Fibroblast of skin of abdomen (primary cell): ENCODE results near the gene PSMB8.
"Not testable (repeated sequence)": the region's sequence is repeated elsewhere in the genome, so short reads cannot be mapped to it uniquely, and the experiment has no call there.

Experiments used
- DNase-seq: peaks from one replicate; pipeline ENCODE4 v3.0.0-alpha.2; 2013

PSMB8 gene

DNA sequence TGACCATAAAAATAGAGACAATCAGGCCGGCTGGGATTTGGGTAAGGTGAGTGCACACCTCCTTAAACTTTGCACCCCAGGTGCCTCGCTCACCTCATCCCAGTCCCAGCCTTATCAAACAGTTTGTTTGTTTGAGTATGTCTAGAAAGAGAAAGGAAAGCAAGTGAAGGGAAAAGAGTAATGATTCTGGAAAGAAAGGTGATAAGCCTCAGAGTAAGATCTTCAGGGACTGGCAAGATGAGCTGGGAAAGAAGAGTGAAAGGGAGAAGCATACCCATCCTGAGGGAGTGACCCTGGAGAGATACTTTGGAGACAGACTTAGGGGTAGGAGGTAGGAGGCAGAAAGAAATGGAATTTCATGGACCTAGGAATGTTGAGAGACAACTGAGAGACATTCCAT, 7.0 kb downstream of the PSMB8 start:
- DNase-seq: no peak

DNA sequence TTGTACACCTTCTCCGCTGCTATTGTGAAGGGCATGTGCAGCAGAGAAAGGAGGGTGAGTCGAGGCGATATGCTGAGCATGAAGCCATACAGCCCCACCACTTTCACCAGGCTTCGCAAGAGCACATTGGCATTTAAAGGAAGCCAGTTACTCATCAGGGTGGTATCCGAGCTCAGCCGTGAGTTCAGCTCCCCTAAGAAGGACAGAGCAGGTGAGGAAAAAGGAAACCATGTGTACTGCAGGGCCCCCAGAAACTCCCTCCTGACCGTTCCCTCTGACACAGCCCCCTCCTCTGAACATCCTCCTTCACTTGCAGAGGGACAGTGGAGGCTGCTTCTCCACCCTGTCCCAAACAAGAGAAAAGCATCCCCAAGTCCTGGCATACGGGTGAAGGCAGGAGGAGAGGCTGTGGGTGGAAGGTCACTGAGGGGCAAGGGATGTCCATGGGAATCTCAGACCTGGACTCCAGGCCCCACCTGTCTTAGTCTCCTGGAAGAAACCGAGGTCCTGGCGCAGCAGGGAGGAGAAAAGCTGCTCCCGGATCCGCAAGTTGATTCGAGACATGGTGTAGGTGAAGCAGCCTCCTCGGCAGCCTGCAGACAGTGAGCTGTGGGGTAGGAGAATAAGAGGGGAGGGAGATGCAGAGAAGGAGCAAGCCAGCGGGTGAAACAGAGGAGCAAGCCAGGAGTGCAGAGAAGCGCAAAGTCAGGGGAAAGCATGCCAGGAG, 8.5 kb downstream of the PSMB8 start:
- no peak for DNase-seq

DNA sequence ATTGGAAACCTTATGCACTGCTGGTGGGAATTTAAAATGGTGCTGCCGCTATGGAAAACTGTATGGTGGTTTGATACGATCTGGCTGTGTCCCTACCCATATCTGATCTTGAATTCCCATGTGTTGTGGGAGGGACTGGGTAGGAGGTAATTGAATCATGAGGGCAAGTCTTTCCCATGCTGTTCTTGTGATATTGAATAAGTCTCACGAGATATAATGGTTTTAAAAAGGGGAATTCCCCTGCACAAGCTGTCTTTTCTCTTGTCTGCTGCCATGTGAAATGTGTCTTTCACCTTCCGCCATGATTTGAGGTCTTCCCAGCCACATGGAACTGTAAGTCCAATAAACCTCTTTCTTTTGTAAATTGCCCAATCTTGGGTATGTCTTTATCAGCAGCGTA, 10.2 kb downstream of the PSMB8 start:
- DNase-seq: no peak

DNA sequence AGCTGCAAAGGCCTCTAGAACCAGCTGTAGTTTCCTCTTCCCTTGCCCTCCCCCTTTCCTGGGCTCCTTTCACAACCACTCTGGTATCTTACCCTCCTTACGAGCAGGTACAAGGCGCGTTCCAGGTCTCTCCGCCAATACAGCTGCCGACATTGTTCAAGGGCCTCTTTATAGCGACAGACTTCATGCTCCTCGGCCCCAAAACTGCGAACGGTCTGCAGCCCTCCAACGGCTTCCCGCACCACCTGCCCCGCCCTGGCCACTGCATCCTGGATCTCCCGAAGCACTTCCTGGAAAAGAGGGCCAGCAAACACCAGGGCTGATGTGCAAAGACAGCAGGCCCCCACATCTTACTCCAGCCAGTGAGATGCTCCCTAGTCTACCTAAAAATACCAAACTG, 11.3 kb downstream of the PSMB8 start:
- DNase-seq: no peak

DNA sequence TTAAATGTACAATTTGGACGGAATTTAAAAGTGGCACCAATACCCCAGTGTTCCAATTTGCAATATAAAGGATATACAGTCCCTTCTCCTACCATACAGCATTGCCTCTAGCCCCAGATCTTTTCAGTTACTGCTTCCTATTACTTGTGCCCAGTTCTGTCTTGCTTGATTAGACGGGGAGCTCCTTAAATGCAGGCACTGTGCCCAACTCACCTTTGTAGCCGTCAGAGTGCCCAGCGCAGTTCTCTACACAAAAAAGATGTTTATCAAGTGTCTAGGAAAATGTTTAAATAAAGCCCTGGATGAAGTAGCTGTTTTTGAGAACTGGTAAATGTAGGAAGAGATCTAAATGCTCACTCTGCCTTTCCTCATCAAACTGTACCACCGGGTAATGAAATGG, 12.9 kb downstream of the PSMB8 start:
- no peak for DNase-seq

DNA sequence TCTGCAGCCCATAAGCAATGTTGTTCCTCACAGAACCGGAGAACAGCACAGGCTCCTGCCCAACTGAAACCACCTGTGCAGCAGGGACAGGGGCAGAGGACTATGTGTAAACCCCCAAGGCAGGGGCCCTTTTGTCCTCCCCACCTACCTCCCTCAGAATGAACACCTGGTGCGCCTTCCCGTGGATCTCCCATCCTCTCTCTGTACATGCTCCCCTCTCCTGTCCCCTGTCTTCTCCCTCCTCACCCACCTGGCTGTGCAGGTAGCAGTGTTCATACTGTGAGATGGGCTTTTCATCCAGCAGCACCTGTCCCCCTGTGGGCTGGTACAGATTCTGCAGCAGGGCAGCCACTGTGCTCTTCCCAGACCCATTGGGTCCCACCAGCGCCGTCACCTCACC, 13.8 kb downstream of the PSMB8 start:
- DNase-seq: no peak

DNA sequence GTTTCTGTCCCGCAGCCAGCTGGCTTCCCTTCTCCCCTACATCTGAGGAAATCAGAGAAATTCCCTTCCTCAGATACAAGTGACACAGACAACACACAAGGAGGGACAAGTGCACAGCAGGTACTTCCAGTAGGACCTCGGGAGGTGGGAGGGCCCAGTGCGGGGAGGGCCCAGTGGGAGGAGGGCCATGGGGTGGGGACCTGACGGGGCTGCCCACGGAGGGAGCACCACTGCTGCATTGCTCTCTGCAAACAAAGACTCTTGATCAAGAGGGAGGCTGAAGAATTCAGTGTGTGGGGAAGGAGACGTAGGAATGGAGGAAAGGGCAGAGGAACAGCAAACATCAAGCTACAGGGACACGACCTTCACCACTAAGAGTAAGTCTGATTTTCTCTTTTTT, 14.4 kb downstream of the PSMB8 start:
- DNase-seq: no peak

DNA sequence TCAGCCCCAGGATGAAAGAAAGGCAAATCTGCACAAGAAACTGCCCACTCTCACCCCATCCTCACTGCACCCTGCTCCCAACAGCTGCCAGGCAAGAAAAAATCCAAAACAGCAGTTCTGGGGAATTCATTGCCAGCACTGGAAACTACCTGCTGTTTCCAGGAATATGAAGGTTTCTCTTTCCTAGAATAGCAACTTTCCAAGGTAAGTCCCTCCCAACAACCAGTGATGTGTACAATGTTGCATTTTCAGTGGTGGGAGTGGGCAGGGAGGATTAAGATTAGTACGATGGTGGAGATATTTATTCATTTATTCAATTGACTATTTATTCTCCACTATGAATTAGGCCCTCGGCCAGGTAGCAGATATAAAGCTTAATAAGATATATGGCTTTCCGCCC, 16.8 kb downstream of the PSMB8 start:
- no peak for DNase-seq

DNA sequence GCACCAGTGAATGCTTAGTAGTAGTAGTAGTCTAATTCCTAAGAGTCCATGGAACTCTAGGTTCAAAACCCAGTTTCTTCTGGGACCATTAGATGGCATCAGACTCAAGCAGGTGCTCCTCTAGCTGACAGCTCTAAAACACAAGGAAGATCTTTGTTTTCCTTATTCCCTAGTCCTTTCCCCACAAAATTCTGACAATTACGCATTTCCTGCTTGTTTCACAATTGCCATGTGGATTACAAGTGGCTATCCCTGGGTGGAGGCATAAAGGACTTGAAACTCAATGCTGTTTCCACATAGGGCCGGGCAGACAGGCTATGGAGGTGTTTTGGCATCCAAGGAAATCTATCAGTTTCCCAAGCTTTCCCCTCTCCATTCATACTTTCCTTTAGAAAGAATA, 17.9 kb downstream of the PSMB8 start:
- DNase-seq: peak; percentile 40

DNA sequence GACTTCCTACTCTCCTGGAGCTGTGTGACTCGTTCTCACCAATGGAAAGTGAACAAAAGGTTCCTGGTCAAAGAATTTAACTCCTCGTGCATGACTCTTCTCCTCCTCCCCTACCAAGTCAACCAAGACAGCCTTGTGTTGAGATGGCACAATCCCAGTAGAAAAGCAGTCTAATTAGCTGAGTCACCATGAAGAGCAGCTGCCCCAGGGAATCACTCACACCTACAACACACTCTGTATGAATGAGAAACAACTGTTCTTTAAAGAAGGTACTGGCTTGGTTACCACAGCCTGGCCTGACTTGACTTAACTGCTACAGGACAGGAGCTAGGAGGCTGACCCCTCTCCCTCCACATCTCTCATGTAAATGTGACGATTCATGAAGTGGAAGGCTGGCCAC, 24.1 kb downstream of the PSMB8 start:
- DNase-seq: peak; percentile 79

DNA sequence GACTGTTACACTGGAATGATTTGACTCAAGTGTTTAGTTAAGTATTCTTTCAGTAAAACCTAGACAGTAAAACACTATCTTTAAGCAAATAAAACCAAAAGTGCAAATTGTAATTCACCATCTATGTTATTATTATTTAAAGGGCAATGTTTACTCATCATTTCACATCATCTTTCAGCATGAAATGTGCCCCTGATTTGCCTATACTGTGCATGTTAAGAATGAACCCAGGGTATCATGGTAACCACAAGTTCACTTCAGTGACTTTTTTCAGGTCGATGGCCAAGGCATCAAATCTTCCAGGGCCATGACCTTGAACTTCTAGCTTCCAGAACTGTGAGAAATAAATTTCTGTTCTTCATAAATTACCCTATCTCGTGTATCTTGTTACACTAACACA, 25.0 kb downstream of the PSMB8 start:
- no peak for DNase-seq

DNA sequence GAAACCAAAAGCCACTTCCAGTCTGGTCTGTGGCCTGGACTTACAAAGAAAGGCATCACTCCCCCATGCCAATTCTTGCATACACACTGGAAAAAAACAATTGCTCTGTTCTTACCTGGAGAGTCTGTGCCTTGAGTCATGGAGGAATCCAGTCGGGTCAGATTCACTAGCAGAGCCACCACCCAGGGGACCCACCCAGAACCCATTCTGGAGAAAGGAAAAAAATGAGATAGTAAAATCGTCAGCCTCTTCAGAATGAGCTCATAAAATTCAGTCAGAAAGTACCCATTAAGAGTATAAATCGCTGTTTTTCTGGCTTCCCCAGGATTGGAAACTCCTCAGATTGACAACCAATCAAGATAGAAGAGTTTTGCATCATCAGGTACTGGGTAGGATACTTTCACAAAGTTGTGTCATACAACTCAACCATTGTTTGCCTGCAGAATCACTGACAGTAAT, 27.1 kb downstream of the PSMB8 start, which contains the start of gene HLA-DOB:
HLA-DOB (minus strand) TSS at position 257 of the 459 bp plus-strand sequence; CDS start at position 206, 51 bp downstream.
- no peak for DNase-seq

DNA sequence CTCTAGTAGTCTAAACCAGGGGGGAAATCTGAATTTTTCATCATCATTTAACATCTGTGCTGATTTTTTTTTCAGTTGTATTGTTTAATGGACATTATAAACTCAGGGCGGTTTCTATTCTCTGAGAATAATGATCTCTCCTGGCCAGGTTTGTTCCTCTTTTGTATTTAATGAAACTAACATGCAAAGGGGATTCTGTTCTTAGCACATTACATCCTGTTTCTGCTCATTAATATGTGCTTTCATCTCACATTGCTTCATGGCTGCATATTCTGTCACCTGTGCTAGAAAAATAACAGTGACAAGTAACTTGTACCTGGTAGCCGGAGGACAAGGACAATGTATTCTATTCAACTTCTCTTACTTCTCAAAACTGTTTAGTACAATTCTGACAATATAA, 27.9 kb downstream of the PSMB8 start:
- DNase-seq: no peak

DNA sequence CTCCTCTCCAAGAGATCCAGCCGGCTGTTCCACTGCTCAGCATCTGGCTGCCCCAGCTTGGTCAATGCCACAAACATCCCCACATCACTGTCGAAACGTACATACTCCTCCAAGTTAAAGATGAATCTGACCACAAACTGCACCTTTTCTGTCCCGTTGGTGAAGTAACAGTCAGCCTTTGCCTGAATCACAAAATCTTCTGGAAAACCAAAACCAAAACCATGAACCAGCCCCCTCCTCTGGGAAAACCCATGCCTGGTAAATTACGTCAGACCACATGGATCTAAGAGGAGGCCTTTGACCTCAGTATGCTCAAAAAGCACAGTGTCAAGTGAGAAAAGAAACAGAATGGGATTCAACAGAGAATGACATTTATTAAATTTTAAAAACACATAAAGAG, 28.7 kb downstream of the PSMB8 start:
- DNase-seq: peak; percentile 57

DNA sequence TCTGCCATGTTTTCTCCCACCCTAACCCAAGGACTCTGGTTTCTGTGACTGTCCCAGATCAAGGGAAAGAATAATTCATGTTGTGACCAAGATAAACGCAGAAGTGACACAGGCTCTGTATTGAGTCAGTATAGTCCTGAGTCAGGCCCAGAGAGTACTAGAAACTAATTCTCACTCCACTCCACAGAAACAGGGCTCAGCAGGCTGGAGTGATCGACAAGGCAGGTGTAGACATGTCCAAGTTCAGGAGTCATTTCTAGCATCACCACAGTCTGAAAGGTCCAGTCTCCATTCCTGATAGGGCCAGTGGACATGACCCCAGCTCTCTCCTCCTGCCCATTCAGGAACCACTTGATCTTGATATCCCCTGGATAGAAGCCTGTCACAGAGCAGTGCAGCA, 29.7 kb downstream of the PSMB8 start:
- DNase-seq: no peak

DNA sequence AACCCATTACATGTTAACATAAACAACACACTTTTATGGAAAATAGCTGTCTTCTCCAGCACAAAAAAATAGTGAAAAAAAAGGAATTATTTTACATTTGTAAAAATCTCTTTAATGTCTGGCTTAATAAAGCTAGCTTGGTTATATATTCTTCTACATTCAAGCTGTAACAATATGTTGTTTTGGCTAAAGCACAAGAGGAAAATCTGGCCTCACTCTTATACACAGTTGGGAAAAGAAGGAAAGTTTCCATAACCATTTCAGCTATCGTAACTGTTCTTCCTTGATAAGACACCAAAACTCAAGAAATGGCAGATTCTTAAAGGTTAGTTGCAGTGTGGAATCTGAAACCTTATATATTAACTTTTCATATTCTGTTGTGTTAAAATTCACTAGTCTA, 34.7 kb downstream of the PSMB8 start:
- no peak for DNase-seq

DNA sequence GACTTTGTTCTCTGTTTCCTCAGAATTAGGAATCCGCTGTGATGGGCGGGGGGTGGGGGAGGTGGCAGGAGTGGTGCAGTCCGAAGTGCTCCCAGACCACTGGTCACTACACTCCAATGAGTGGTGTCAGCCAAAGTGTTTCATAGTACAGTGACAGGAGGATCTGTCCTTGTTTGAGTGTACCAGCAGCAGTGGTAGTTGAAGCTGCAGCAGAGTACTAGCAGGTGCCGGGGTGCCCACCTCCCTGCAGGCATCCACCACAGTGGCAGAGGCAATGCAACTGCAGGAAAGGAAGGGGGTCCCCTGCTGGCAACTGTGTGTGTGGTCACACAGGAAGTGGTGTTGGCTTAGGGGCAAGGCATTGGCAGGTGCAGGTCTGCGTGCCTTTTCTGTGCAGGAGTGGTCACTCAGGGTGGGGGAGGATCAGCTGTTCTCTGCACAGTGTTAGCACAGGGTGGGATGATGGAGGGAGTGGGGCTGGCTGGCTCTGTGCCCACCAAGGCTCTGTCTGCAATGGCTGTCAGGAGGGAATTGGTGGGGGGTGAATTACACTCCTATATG, 36.7 kb downstream of the PSMB8 start:
- no peak for DNase-seq

DNA sequence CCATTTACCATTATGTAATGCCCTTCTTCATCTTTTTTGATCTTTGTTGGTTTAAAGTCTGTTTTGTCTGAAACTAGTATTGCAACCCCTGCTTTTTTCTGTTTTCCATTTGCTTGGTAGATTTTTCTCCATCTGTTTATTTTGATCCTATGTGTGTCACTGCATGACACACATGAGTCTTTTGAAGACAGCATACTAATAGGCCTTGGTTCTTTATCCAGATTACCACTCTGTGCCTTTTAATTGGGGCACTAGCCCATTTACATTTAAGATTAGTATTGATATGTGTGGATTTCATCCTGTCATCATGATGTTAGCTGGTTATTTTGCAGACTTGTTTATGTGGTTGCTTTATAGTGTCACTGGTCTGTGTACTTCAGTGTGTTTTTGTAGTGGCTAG, 38.4 kb downstream of the PSMB8 start:
- not testable (repeated sequence) for DNase-seq

DNA sequence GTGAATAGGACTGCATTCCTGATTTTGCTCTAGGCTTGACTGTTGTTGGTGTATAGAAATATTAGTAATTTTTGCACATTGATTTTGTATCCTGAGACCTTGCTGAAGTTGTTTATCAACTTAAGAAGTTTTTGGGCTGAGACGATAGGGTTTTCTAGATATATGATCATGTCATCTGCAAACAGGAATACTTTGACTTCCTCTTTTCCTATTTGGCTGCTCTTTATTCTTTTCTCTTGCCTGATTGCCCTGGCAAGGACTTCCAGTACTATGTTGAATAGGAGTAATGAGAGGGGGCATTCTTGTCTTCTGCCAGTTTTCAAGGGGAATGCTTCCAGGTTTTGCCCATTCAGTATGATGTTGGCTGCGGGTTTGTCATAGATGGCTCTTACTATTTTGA, 40.4 kb downstream of the PSMB8 start:
- no peak for DNase-seq

DNA sequence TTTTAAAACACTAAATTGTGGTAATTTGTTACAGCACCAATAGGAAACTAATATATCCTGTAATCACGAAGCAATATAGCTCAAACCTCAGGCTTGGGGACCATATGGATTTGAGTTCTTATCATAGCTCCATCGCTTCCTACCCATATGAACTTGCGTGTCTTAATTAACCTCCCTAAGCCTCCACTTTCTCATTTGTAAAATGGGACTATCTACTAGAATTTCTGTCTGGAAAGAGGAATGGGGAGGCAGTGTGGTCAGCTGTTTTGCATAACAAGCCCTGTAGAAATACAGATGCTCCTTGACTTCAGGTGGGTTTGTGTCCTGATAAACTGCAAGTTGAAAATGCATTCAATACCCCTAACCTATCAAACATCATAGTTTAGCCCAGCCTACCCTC, 44.1 kb downstream of the PSMB8 start:
- DNase-seq: no peak

DNA sequence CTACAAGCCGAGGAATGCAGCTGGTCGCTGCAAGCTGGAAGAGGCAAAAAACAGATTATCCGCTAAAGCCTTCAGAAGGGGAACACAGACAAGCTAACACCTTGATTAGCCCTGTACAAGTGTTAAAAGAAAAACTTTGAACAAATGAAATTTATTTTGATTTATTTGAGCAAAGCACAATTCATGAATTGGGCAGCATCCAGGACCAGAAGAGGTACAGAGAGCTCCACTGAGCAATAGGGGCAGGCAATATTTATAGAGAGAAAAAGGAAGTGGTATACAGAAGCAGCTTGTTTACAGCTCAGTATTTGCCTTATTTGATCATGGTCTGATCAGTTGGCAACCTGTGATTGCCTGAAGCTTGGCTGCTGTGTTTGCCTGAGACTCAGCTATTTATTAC, 44.7 kb downstream of the PSMB8 start:
- no peak for DNase-seq

DNA sequence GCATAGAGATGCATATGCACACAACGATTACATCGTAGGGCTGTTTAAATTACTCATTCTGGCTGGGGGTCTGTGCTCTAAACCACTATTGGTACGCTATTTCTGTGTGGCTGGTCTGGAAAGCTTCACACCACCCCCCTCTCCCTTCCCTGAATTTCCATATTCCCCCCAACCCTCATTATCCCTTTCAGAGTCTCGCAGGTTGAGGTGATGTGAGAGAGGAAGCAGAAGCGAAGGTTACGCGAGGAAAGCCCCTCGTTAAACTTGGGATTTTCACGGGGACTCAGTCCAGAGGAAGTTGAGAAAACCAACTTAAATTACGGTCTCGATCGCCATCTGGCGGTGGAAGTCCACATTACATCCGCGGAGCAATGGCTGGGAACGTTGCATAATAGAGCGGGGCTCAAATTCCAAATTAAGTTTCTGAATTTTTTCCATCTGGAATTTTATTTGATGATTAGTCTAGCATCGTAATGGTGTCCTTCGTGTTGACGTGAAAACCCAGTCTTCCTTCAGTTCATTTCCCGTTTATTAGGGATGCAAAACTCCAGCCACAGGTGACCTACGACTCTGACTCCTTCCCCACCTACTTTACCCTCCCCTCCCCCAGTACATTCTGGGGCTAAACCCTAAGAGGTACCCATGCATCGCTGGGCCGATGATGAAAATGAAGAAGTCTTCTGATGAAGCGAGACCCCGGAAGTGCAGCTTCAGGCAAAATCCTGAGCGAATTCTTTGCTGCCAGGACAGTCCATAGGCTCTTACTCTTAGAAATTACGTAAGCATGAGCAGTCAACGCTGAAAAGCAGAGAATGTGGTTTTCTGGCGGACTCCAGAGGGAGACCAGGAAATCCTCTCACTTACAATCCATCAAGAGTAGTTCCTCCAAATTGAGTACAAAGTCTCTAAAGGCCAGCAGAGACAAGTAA, 46.7 kb downstream of the PSMB8 start:
- peak; percentile 64 for DNase-seq

DNA sequence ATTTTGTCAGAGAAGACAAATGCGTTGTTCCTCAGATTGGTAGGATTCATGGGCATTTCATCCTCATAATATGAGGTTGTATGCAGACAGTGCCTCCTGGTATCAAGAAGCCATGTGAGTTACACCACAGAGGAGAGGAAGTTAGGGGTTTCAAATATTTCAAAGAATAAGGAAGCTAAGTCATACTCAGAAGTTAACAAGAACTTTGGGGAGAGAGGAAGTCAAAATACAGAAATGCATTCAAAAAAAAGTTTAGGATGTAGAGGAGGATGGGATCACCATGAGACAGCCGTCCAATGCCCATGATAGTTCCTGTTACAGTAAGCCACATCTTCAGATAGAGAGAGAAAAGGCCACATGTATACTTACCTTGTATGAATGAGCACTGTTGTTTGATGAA, 49.3 kb downstream of the PSMB8 start:
- no peak for DNase-seq
